ENCODE data around the gene SERINC4.
"Not testable (repeated sequence)": the region's sequence is repeated elsewhere in the genome, so short reads cannot be mapped to it uniquely, and the experiment has no call there.

SERINC4 gene

DNA sequence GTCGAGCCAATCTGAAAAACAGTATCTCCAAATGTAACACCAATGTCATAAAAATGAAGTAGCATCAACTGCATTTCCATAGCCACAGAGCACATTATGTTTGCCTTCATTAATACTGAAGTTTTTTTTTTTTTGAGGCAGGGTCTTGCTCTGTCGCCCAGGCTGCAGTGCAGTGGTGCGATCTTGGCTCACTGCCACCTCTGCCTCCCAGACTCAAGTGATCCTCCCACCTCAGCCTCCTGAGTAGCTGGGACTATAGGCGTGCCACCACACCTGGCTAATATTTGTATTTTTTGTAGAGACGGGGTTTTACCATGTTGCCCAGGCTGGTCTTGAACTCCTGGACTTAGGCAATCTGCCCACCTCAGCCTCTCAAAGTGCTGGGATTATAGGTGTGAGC, 15.0 kb upstream of the SERINC4 start:
- not testable (repeated sequence) for H3K4me2 ChIP-seq (ENCODE audit: low read length, poor library complexity, severe bottlenecking); H3K9ac ChIP-seq (ENCODE audit: low read length); H3K4me3 ChIP-seq (ENCODE audit: insufficient read depth in 1 of 2, low read depth in 1 of 2, low read length in 2 of 2); H4K91ac ChIP-seq (ENCODE audit: low read length); H4K8ac ChIP-seq (ENCODE audit: low read length); H2BK5ac ChIP-seq (ENCODE audit: low read depth, low read length, poor library complexity, severe bottlenecking); H2AK5ac ChIP-seq (ENCODE audit: low read length, severe bottlenecking); H3K23ac ChIP-seq (ENCODE audit: low read length in 2 of 2); H3K14ac ChIP-seq (ENCODE audit: low read length in 2 of 2); H3K4ac ChIP-seq (ENCODE audit: low read depth in 1 of 2, low read length in 2 of 2); H3K4me1 ChIP-seq (ENCODE audit: control insufficient read depth, insufficient read depth, low read depth, low read length); H3K18ac ChIP-seq (ENCODE audit: low read depth in 1 of 2, low read length in 2 of 2); H2BK15ac ChIP-seq (ENCODE audit: low read depth, poor library complexity, severe bottlenecking); H3K27ac ChIP-seq (ENCODE audit: low read length, poor library complexity, severe bottlenecking); H3K27me3 ChIP-seq (ENCODE audit: control insufficient read depth in 1 of 2, insufficient read depth in 1 of 2, low read length in 2 of 2); H2BK12ac ChIP-seq (ENCODE audit: low read length in 2 of 2); H2BK120ac ChIP-seq (ENCODE audit: low read depth, low read length); H3K9me3 ChIP-seq (ENCODE audit: control insufficient read depth, low read length); DNase-seq; H2AFZ ChIP-seq (ENCODE audit: low read depth, low read length)
- 98% methylated on average over 5 of the region's 5 CpGs for WGBS
- peaks cover 38 to 70% of the 10 kb centered on the region in 2 experiments for H3K36me3 ChIP-seq (ENCODE audit: control insufficient read depth in 1 of 2, insufficient read depth in 2 of 2, low read depth in 1 of 2, low read length in 2 of 2)
- H3K79me1 ChIP-seq (replicated peaks; ENCODE audit: low read length, poor library complexity, severe bottlenecking) = peaks cover 24% of the 10 kb centered on the region

DNA sequence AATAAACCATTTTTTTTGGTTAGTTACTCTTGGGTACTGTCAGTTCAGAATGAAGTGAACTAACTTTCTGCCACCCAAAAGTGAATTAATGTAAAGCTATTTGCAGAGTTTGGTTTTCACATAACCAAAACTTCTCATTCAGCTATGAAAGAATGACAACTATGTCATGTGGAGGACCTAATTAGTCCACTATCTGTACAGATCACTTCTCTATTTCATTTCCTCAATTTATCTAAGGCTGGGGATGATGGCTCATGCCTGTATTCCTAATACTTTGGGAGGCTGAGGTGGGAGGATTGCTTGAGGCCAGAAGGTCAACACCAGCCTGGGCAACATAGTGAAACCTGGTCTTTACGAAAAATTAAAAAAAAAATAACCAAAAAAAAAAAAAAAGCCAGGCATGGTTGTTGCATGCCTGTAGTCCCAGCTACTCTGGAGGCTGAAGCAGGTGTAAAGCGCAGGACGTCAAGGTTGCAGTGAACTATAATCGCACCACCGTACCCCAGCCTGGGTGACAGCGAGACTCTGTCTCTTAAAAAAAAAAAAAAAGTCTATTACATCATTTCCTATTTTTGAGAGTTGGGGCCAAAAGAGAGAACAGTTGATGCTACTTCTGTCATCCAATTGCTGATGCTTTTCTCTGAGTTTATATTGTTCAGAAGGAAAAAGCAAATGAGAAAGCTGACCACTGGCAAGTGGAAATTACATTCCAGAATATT, 9.1 kb upstream of the SERINC4 start:
- no peak overlapping the region for H3K18ac ChIP-seq (ENCODE audit: low read depth in 1 of 2, low read length in 2 of 2)
- H2BK120ac ChIP-seq (ENCODE audit: low read depth, low read length) = no peak overlapping the region
- H3K36me3 ChIP-seq (ENCODE audit: control insufficient read depth in 1 of 2, insufficient read depth in 2 of 2, low read depth in 1 of 2, low read length in 2 of 2) = peaks cover 62 to 94% of the 10 kb centered on the region in 2 experiments
- no peak overlapping the region for H2AFZ ChIP-seq (ENCODE audit: low read depth, low read length)
- no peak overlapping the region for H3K23ac ChIP-seq (ENCODE audit: low read length in 2 of 2)
- H4K91ac ChIP-seq (ENCODE audit: low read length) = no peak overlapping the region
- 100% methylated on average over 1 of the region's 6 CpGs for WGBS
- no peak overlapping the region for H3K14ac ChIP-seq (ENCODE audit: low read length in 2 of 2)
- H3K9me3 ChIP-seq (ENCODE audit: control insufficient read depth, low read length) = no peaks in the 10 kb centered on the region
- no peak for DNase-seq
- no peak overlapping the region for H3K4me2 ChIP-seq (ENCODE audit: low read length, poor library complexity, severe bottlenecking)
- H4K8ac ChIP-seq (ENCODE audit: low read length) = no peak overlapping the region
- H2AK5ac ChIP-seq (ENCODE audit: low read length, severe bottlenecking) = no peak overlapping the region
- H3K4me3 ChIP-seq (ENCODE audit: insufficient read depth in 1 of 2, low read depth in 1 of 2, low read length in 2 of 2) = no peak overlapping the region
- H3K4me1 ChIP-seq (ENCODE audit: control insufficient read depth, insufficient read depth, low read depth, low read length) = no peaks in the 10 kb centered on the region
- H3K4ac ChIP-seq (ENCODE audit: low read depth in 1 of 2, low read length in 2 of 2) = no peak overlapping the region
- H3K27ac ChIP-seq (ENCODE audit: low read length, poor library complexity, severe bottlenecking) = no peak overlapping the region
- no peak overlapping the region for H2BK5ac ChIP-seq (ENCODE audit: low read depth, low read length, poor library complexity, severe bottlenecking)
- no peak overlapping the region for H3K9ac ChIP-seq (ENCODE audit: low read length)
- H3K27me3 ChIP-seq (ENCODE audit: control insufficient read depth in 1 of 2, insufficient read depth in 1 of 2, low read length in 2 of 2) = no peaks in the 10 kb centered on the region
- peaks cover 12% of the 10 kb centered on the region for H3K79me1 ChIP-seq (replicated peaks; ENCODE audit: low read length, poor library complexity, severe bottlenecking)
- H2BK15ac ChIP-seq (ENCODE audit: low read depth, poor library complexity, severe bottlenecking) = no peak overlapping the region
- H2BK12ac ChIP-seq (ENCODE audit: low read length in 2 of 2) = no peak overlapping the region

DNA sequence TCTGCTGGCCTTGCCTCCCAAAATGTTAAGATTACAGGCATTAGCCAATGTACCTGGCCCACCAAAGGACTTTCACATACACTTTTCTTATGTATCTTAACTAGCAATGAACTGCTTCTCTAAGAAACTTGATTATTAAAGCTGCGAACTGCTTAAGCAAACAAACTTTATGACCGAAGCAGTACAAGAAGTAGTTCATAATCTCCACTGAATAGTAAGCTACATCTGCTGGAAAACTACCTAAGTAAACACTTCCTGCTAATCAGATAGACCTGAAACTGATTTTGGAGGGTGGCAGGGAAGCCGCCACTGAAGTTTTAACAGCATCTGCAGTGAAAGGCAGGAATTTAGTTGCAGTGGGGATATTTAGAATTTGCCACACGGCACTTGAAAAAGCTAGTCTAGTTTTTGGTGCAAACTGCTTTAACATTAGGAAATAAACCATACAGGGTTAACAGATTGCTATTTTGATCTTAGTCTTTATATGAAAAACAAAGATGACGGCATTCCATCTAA, 8.5 kb upstream of the SERINC4 start:
- Histone ChIP-seq H3K27ac (ENCODE audit: low read length, poor library complexity, severe bottlenecking) (no peak overlapping the region), H3K9me3 (ENCODE audit: control insufficient read depth, low read length) (no peaks in the 10 kb centered on the region), H2AK5ac (ENCODE audit: low read length, severe bottlenecking) (no peak overlapping the region), H3K23ac (ENCODE audit: low read length in 2 of 2) (no peak overlapping the region), H3K36me3 (ENCODE audit: control insufficient read depth in 1 of 2, insufficient read depth in 2 of 2, low read depth in 1 of 2, low read length in 2 of 2) (peaks cover 58 to 93% of the 10 kb centered on the region in 2 experiments), H2BK12ac (ENCODE audit: low read length in 2 of 2) (no peak overlapping the region), H3K4me2 (ENCODE audit: low read length, poor library complexity, severe bottlenecking) (no peak overlapping the region), H3K4me3 (ENCODE audit: insufficient read depth in 1 of 2, low read depth in 1 of 2, low read length in 2 of 2) (no peak overlapping the region), H2BK120ac (ENCODE audit: low read depth, low read length) (no peak overlapping the region), H2BK15ac (ENCODE audit: low read depth, poor library complexity, severe bottlenecking) (no peak overlapping the region), H4K91ac (ENCODE audit: low read length) (no peak overlapping the region), H3K27me3 (ENCODE audit: control insufficient read depth in 1 of 2, insufficient read depth in 1 of 2, low read length in 2 of 2) (no peaks in the 10 kb centered on the region), H3K4ac (ENCODE audit: low read depth in 1 of 2, low read length in 2 of 2) (no peak overlapping the region), H2BK5ac (ENCODE audit: low read depth, low read length, poor library complexity, severe bottlenecking) (no peak overlapping the region), H3K4me1 (ENCODE audit: control insufficient read depth, insufficient read depth, low read depth, low read length) (no peaks in the 10 kb centered on the region), H3K79me1 (replicated peaks; ENCODE audit: low read length, poor library complexity, severe bottlenecking) (peaks cover 12% of the 10 kb centered on the region), H4K8ac (ENCODE audit: low read length) (no peak overlapping the region), H2AFZ (ENCODE audit: low read depth, low read length) (no peak overlapping the region), H3K9ac (ENCODE audit: low read length) (no peak overlapping the region), H3K18ac (ENCODE audit: low read depth in 1 of 2, low read length in 2 of 2) (no peak overlapping the region), H3K14ac (ENCODE audit: low read length in 2 of 2) (no peak overlapping the region)
- DNase-seq = no peak
- WGBS = 100% methylated on average over 4 of the region's 5 CpGs

DNA sequence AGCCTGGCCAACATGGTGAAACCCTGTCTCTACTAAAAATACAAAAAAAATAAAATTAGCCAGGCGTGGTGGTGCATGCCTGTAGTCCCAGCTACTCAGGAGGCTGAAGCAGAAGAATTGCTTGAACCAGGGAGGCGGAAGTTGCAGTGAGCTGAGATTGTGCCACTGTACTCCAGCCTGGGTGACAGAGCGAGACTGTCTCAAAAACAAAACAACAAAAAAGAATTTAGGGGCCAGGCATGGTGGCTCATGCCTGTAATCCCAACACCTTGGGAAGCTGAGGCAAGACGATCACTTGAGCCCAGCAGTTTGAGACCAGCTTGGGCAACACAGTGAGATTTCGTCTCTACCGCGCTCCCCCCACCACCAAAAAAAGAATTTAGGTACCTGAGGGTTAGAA, 2.7 kb upstream of the SERINC4 start:
- H2BK12ac ChIP-seq (ENCODE audit: low read length in 2 of 2); H3K27me3 ChIP-seq (ENCODE audit: control insufficient read depth in 1 of 2, insufficient read depth in 1 of 2, low read length in 2 of 2); H3K27ac ChIP-seq (ENCODE audit: low read length, poor library complexity, severe bottlenecking); H3K18ac ChIP-seq (ENCODE audit: low read depth in 1 of 2, low read length in 2 of 2); H2AK5ac ChIP-seq (ENCODE audit: low read length, severe bottlenecking); H3K79me1 ChIP-seq (replicated peaks; ENCODE audit: low read length, poor library complexity, severe bottlenecking); H3K23ac ChIP-seq (ENCODE audit: low read length in 2 of 2); H3K14ac ChIP-seq (ENCODE audit: low read length in 2 of 2); H2AFZ ChIP-seq (ENCODE audit: low read depth, low read length); H3K4ac ChIP-seq (ENCODE audit: low read depth in 1 of 2, low read length in 2 of 2); H2BK120ac ChIP-seq (ENCODE audit: low read depth, low read length); DNase-seq; H2BK15ac ChIP-seq (ENCODE audit: low read depth, poor library complexity, severe bottlenecking); H4K91ac ChIP-seq (ENCODE audit: low read length); H3K9ac ChIP-seq (ENCODE audit: low read length); H2BK5ac ChIP-seq (ENCODE audit: low read depth, low read length, poor library complexity, severe bottlenecking); H3K9me3 ChIP-seq (ENCODE audit: control insufficient read depth, low read length); H4K8ac ChIP-seq (ENCODE audit: low read length); H3K4me2 ChIP-seq (ENCODE audit: low read length, poor library complexity, severe bottlenecking); H3K4me3 ChIP-seq (ENCODE audit: insufficient read depth in 1 of 2, low read depth in 1 of 2, low read length in 2 of 2): not testable (repeated sequence)
- 95% methylated on average over 4 of the region's 7 CpGs for WGBS
- H3K36me3 ChIP-seq (ENCODE audit: control insufficient read depth in 1 of 2, insufficient read depth in 2 of 2, low read depth in 1 of 2, low read length in 2 of 2) = peaks cover 49 to 82% of the 10 kb centered on the region in 2 experiments
- H3K4me1 ChIP-seq (ENCODE audit: control insufficient read depth, insufficient read depth, low read depth, low read length) = peaks cover 10% of the 10 kb centered on the region
